Effector memory CD4-positive, alpha-beta T cell (primary cell): ENCODE data around the gene ARID5B.
"Not testable (repeated sequence)": the region's sequence is repeated elsewhere in the genome, so short reads cannot be mapped to it uniquely, and the experiment has no call there.

Experiments
- DNase-seq, 3 donors: peaks; one replicate each; pipeline ENCODE4 v3.0.0-alpha.2; 2020
- H3K27ac ChIP-seq: 2 replicates; pipeline ENCODE4 v1.7.0; 2013; ENCODE audit warnings: mild to moderate bottlenecking, low read length, moderate library complexity; ENCODE audit not compliant: insufficient read depth, poor library complexity, severe bottlenecking
- H3K27me3 ChIP-seq: replicated peaks from 2 replicates; pipeline ENCODE4 v1.7.0; 2013; ENCODE audit warnings: mild to moderate bottlenecking, low read length; ENCODE audit not compliant: insufficient read depth, control insufficient read depth, poor library complexity, severe bottlenecking
- H3K36me3 ChIP-seq: 2 replicates; pipeline ENCODE4 v1.7.0; 2013; ENCODE audit warnings: mild to moderate bottlenecking, low read length, moderate library complexity; ENCODE audit not compliant: control insufficient read depth, insufficient read depth
- H3K4me1 ChIP-seq: 2 replicates; pipeline ENCODE4 v1.7.0; 2013; ENCODE audit warnings: low read length, mild to moderate bottlenecking; ENCODE audit not compliant: control insufficient read depth, insufficient read depth, poor library complexity, severe bottlenecking
- H3K4me3 ChIP-seq: 2 replicates; pipeline ENCODE4 v1.7.0; 2013; ENCODE audit warnings: low read length, low read depth, mild to moderate bottlenecking; ENCODE audit not compliant: insufficient read depth, poor library complexity, severe bottlenecking
- H3K9me3 ChIP-seq: 2 replicates; pipeline ENCODE4 v1.7.0; 2013; ENCODE audit warnings: mild to moderate bottlenecking, low read length, moderate library complexity; ENCODE audit not compliant: control insufficient read depth

The ARID5B gene

DNA sequence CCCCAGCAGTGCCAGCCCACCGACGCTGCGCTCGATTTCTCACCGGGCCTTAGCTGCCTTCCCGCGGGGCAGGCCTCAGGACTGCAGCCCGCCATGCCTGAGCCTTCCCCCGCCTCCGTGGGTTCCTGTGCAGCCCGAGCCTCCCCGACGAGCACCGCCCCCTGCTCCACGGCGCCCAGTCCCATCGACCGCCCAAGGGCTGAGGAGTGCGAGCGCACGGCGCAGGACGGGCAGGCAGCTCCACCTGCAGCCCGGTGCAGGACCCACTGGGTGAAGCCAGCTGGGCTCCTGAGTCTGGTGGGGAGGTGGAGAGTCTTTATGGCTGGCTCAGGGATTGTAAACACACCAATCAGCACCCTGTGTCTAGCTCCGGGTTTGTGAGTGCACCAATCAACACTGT is 33.7 kb upstream of the ARID5B start:
- H3K36me3 ChIP-seq, H3K27ac ChIP-seq: not testable (repeated sequence)

DNA sequence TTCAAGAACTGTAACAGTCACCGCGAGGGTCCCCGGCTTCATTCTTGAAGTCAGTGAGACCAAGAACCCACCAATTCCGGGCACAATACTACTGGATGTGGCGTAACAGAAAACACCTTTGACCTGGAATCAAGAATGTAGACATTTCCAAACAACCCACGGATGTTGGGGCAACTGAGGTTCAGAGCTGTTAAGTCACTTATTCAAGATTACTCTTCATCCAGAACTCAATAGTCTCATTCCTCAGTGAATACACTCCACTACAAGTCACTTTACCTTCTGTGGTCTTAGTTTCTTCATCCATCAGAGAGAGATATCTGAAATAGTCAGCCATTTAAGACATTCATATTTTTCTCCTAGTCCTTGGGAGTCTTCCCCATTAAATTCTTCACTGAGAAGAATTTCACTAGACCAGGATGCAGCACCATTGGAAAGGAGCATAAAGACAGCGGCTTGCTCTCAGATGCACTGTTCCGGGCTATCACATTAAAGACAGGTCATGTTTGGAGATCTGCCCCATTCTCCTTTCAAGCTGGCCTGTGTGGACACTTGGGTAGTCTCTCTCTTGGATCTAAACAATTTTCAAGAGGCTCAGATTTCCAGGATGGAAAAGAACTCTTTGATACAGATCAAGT is 32.3 kb upstream of the ARID5B start:
- H3K27ac ChIP-seq, result no peak overlapping the region
- no peak for DNase-seq
- H3K27me3 ChIP-seq, result no peaks in the 10 kb centered on the region
- H3K36me3 ChIP-seq, result no peaks in the 10 kb centered on the region
- H3K4me3 ChIP-seq, result no peak overlapping the region
- no peaks in the 10 kb centered on the region for H3K4me1 ChIP-seq
- no peaks in the 10 kb centered on the region for H3K9me3 ChIP-seq

More for the DNA sequence above, 33.7 kb upstream of the ARID5B start:
- H3K9me3 ChIP-seq, H3K4me1 ChIP-seq, H3K4me3 ChIP-seq, H3K27me3 ChIP-seq: not testable (repeated sequence)
- DNase-seq, result peak; percentile 22 to 43 (median 30)

DNA sequence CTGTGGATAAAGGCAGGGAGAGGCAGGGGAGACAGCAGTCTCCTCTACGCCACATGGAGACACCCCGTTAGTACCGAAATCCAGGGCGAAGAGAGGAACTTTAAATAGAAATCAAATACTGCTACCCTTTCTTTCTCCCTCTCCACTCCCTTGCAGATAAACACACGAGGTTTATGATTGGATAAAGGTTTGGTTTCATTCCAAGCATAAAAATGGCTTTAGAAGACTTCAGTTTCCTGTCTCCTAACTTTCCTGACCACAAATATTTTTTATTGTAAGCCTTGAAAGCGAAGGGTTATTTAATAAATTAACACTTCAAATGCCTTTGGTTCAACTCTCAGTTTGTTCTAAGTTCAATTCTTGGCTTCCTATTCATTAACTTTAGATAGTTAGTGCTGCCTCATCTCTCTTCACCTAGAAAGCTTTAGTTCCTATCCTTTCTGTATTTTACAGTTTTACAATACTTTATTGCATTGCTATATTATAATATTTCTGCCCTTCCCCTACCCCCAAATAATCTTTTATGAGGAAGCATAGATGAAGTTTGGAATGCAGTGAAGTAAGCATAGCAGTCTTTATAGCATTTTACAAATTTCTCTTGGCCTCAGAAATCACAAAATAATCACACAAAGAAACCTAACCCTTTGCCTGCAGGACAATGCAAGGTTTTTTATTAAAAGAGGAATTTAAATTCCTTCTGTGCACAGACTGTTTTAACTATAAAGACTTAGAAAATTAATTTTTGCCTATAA is 31.5 kb upstream of the ARID5B start:
- Histone ChIP-seq H3K9me3 (no peaks in the 10 kb centered on the region), H3K36me3 (no peaks in the 10 kb centered on the region), H3K4me1 (no peaks in the 10 kb centered on the region), H3K4me3 (no peak overlapping the region), H3K27me3 (no peaks in the 10 kb centered on the region), H3K27ac (no peak overlapping the region)
- DNase-seq, result no peak

DNA sequence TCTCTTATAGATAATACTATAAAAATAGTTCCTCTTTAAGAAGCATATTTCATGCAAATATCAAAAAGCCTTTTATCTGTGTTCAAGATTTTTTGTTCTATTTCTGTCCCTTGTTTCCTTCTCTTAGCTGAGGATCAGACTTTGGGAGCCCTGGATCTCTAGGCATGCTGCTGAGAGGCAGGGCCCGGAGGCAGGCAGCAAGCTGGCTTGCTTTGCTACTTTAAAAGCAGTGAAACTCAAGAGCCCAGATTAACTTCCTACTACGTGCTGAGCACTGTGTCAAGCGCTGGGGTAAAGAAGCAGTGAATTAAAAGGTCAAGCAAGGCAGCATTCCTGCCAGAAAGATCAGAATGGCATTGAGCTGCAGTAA is 31.0 kb upstream of the ARID5B start:
- DNase-seq, result no peak
- Histone ChIP-seq H3K9me3 (no peaks in the 10 kb centered on the region), H3K27me3 (no peaks in the 10 kb centered on the region), H3K27ac (no peak overlapping the region), H3K36me3 (no peaks in the 10 kb centered on the region), H3K4me1 (no peaks in the 10 kb centered on the region), H3K4me3 (no peak overlapping the region)

DNA sequence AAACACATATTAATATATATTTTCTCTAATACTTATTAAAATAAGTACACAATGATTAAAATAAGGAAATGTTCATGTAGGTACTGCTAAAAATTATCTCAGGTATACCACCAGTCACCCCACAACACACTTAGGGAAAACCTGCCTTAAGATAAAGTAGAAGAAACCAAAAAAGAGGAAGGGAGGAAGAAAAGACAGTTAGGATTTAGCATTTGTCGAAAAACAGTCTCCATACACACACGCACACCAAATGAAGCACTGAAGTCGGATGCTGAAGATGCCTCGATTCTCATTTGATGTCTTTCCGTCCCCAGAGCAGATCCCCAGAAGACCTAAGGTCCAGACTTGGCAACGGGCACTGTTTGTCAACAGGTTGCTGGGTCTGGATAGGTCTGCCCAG is 30.0 kb upstream of the ARID5B start:
- Histone ChIP-seq H3K27ac (no peak overlapping the region), H3K4me1 (no peaks in the 10 kb centered on the region), H3K4me3 (no peak overlapping the region), H3K36me3 (no peaks in the 10 kb centered on the region), H3K27me3 (no peaks in the 10 kb centered on the region), H3K9me3 (no peaks in the 10 kb centered on the region)
- no peak for DNase-seq

DNA sequence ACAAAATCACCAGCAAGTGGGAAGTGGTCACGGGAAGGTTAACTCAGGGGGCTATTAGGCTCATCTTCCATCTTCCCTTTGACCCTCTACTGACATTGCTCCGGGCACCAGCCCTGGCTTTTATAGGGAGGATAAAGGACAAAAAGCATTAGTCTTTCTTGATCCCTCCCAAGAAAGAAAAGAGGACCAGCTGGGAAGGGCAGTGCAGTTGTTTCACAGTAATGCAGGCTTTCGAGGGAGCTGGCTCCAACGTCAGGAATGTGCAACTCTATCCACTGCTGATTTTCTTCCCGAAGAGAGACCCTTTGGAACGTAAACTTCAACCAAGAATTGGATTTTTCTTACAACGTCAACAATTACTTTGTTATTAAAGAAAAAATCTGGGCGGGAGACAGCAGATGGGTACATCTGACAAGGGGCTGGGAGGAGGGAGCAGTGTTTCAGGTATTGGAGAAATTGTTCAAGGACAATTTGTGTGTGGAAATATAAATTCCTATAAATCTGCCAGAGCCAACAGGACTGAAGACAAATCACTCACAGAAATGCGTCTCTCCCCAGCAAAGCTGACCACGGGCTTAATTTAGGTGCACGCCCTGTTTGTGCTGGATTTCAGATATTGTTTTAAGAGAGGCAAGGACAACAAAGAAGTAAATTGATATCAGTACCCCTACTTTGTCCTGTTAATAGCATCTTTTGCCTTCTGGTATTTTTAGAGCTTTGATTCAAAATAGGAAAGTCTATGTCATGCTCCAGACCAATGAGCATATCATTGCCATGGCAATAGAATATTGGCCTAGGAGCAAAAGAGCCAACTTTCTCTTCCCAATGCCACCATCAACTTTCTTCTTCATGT is 23.4 kb upstream of the ARID5B start:
- H3K27ac ChIP-seq, result no peak overlapping the region
- H3K27me3 ChIP-seq, result no peaks in the 10 kb centered on the region
- H3K4me1 ChIP-seq, result no peaks in the 10 kb centered on the region
- no peaks in the 10 kb centered on the region for H3K36me3 ChIP-seq
- DNase-seq, result no peak
- no peaks in the 10 kb centered on the region for H3K9me3 ChIP-seq
- H3K4me3 ChIP-seq, result no peak overlapping the region

DNA sequence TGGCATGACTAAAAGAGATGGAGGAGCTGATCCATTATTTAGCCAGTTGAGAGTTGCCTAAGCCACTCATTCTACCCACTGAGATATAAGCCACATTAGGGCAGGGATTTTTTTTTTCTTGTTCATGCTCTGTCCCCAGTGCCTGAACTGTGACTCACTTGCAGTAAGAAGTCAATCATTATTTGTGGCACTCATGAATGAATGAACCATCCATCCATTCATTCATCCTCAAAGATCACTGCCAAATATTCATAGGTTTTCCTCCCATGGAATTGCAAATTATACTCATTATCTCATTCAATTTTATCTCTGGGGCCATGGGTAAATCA is 22.8 kb upstream of the ARID5B start:
- no peak overlapping the region for H3K27ac ChIP-seq
- H3K4me3 ChIP-seq, result no peak overlapping the region
- no peaks in the 10 kb centered on the region for H3K36me3 ChIP-seq
- DNase-seq, result no peak
- H3K27me3 ChIP-seq, result no peaks in the 10 kb centered on the region
- no peaks in the 10 kb centered on the region for H3K4me1 ChIP-seq
- no peaks in the 10 kb centered on the region for H3K9me3 ChIP-seq

DNA sequence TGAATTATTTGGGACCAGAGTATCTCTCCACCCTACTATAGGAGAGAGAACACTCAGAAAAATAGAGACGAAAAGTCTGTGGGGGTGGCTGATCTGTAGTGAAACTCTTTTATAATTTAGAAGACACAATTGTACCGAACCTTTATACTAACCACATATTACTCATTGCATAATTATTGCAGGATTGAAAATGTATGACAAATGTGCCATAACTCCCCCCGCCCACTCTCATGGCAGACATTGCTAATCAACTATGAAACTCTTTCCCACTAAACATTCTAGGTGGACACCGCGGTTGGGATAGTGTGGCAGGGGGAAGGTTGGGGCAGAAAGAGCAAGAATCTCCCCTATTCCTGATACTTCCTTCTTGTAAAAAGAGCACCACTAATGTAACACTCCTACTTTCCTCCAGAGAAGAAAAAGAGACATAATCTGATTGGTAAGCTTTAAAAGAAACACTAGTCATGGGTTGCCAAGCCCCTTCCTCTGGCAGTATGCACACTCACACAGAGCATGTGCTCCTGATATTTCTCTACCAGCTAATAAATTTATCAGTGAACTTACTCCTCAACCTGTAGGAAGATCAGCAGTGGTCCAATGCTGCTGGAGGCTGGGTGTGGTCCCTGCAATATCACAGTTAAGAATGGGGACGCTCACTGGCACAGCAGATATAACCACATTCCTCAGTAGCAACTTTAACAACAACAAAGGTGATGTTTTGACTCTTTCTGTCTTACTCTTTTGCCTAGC is 18.7 kb upstream of the ARID5B start:
- Histone ChIP-seq H3K36me3 (no peaks in the 10 kb centered on the region), H3K27me3 (no peaks in the 10 kb centered on the region), H3K4me3 (no peak overlapping the region), H3K4me1 (no peaks in the 10 kb centered on the region), H3K27ac (no peak overlapping the region), H3K9me3 (no peaks in the 10 kb centered on the region)
- DNase-seq, result no peak

DNA sequence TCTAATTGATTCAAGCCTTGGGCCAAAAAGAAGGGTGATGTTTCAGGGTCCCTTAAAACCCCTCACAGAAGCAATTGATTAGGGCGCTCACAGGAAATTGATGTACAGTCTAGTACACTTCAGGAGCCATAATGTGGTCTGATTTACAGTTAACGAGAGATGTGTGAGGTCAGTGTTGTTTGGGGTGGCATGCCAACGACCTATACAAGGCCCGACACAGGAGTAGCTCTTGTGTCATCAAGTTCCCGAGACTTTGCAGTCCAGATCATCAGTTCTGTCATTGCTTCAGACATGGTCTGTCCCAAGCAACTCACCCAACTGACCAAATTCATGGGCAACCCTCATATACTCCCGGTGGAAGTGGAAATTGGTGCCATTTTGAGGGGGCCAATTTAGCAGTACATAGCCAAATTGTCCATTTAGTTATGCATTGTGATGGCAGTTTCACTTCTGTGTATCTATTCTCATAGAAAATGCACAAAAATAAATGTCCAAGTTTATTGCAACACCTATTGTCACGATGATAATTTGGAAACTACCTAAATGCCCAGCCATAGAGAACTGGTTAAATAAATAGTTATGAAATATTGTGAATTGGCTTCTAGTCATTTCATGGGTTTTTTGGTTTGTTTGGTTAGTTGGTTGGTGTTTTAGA is 18.0 kb upstream of the ARID5B start:
- no peaks in the 10 kb centered on the region for H3K9me3 ChIP-seq
- no peak overlapping the region for H3K4me3 ChIP-seq
- no peaks in the 10 kb centered on the region for H3K4me1 ChIP-seq
- H3K27ac ChIP-seq, result no peak overlapping the region
- no peaks in the 10 kb centered on the region for H3K27me3 ChIP-seq
- no peaks in the 10 kb centered on the region for H3K36me3 ChIP-seq
- no peak for DNase-seq
